VCaP (cell line): Measurements from ENCODE around the gene PNP.

ENCODE experiments used
- H3K27ac ChIP-seq: fragments of 450-650 bp; 2 replicates; pipeline ENCODE4 v1.5.1; 2017
- TF ChIP-seq, protein P1 (sequence below): fragments of 450-650 bp; conservative IDR thresholded peaks from 2 replicates; pipeline ENCODE4 v1.5.1; 2017; ENCODE audit warnings: mild to moderate bottlenecking, moderate library complexity

The PNP gene

DNA sequence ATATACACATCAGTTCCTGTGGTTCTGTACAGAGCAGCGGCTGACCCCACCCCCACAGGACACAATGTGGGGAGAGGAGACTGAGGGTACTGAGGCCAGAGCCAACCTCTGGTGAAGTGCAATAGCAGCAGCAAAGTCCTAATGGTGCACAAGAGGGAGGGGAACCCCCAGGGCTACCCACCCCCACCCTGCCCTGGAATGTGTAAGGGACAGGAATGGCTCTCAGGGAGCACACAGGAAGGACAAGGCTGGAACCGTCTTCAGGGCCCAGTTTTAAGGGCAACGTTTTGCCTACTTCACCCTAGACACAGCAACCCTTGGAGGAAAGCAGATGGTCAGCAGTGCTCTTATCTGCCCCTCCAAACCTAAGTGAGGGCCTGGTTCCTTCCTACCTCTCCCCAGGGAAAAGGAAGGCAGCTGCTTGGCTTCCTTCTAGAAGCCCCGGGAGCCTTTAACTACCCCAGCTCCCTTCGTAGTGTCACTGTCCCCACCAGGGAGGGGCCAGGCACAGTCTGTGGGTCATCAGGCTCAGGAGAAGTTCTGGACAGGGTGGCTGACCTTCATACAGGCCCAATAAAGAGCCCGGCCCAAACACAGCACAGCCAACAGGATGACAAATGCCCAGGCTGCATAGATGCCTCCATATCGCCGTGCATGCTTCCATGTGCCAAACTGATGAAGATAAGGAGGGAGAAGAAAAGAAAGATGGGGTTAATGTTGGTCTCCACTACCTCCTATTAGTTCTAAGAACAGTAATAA is 11.0 kb upstream of the PNP start:
- peak overlapping the region; percentile 11; the same call in 1 of the 2 replicates for H3K27ac ChIP-seq
- TF ChIP-seq, protein P1, sequence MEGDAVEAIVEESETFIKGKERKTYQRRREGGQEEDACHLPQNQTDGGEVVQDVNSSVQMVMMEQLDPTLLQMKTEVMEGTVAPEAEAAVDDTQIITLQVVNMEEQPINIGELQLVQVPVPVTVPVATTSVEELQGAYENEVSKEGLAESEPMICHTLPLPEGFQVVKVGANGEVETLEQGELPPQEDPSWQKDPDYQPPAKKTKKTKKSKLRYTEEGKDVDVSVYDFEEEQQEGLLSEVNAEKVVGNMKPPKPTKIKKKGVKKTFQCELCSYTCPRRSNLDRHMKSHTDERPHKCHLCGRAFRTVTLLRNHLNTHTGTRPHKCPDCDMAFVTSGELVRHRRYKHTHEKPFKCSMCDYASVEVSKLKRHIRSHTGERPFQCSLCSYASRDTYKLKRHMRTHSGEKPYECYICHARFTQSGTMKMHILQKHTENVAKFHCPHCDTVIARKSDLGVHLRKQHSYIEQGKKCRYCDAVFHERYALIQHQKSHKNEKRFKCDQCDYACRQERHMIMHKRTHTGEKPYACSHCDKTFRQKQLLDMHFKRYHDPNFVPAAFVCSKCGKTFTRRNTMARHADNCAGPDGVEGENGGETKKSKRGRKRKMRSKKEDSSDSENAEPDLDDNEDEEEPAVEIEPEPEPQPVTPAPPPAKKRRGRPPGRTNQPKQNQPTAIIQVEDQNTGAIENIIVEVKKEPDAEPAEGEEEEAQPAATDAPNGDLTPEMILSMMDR = no peak

DNA sequence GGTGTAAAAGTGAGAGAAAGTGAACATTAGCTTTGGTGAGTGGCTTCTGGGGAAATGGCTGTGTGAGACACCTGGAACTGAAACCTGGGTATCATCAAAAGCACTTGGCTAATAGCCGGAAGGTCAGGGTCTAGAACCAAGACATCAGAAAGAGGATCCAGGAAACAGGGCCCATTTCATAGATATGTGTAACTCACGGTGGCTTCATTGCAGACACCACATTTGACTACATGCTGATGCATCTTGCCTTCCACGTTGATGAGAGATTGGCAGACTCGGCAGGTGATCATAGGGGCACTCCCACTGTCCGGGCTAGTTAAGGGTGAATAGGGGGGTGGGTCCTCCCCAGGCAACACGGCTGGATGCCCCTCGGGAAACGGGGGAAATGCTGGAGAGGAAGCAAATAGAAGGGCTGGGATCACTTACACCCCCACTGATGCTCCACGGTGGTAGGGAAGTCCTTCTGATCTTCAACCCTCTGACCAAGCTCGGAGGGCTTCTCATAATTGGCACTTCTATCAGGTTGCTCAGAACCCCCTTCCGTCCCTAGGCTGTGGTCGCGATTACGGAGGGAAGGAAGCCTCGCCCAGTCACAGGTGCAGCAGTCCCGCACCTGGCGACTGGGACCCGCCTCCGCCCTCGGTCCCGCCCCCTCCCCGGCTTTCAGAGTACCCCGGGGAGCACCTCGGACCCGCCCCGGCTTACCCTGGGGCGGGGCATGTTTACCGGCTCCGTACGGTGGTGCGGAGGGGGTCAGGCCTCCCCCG is 8.6 kb upstream of the PNP start:
- H3K27ac ChIP-seq = peak overlapping the region; percentile 84
- TF ChIP-seq, protein P1 = no peak

DNA sequence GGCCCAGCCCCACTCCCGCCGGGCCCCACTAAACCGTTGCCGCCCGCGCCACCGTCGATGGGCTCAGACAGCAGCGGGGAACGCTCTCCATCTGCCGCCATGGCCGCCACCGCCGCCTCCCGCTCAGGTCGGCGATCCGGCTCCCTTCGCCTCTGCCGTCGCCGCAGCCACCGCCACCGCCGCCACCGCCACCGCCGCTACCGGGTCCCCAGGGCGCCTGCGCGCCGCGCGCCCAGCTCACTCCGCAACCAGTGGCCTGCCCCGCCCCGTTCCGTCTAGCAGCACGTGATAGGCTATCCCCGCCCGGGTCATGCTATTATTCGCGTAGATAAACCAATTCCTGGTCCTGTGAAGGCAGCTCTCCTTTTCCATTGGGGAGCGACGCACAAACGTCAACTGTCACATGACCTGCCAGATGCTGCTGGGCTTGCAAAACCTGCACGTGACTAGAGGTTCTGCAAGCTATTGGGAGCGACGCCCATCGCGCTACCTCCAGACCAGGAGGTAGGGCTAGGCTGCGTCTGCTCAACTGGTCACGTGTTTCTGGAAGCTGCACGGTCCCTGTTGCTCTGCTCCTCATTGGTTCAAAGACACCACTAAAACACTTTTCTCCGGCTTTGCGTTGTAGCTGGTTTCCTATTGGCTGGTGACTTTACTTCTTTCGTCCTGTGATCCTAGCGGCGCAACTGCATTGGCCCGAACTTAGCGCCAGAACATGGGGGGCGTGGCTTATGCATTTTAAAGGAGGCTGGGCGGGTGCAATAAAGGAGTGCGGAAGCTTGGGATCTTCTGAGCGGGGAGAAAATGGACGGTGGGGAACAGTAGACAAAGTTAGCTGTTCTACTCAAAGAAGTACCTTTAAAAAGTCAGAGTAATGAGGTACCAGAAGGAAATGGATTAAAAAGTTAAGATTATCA is 7.7 kb upstream of the PNP start, which contains the start of gene PIP4P1:
Gene PIP4P1 (minus strand): TSS at position 210 of the 917 bp plus-strand sequence. CDS start 109 bp downstream, at position 101.
- H3K27ac ChIP-seq = peak within 1 kb of the TSS; percentile 84
- TF ChIP-seq, protein P1 = no peak

DNA sequence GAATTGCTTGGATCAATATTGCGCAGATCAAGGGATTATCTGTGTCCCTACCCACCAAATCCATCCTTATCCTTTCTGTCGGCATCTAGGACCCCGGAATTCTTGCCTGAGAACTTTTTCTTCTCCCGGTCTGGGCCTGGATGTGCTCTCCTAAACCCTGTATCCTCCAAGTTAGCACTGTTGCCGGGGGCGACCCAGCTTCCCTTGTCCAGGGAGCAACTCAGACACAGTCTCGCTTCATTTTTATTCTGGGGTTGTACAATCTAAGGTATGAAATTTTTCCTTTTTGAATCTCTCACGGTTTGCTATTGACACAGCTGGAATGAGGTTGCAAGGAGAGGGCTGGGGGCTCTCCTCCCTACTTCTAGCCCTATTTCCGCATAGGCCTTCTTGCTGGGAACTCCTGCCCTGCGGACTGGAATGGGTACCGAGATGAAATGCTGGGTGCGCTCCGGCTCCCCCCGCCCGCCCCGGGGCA is 403 bp upstream of the PNP start:
- H3K27ac ChIP-seq = peak overlapping the region; percentile 82
- TF ChIP-seq, protein P1 = no peak

DNA sequence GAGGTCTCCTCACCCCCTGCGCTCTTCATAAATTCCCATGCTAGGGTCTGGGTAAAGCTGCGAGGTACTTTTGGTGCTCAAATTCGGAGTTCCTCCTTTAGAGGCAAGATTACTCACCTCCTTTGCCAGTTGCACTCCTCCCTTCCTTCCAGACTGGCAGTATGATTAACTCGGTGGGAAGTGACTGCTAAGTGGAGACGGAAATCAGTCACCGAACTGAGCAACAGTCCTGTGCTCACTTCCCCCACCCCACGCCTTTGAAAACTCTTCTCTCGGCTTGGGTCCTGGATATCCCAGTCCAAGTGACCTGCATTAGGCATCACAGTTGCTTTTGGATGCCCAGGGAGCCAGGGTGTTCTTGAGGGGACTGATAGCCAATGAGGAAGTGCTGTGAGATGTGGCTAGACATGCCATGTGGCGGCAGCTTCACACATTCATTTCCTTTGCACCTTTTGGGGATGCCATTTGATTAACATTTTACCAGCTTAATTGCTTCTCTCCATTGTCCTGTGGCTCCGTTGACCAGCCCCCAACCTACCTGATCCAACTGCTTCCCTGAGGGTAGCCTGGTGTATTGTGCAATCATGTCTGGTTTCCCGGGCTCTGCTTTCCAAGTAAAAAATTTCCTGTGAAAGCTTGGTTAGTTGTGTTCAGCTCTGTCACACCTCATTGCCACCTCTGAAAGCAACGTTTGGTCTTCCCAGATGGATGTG is 840 bp downstream of the PNP start:
- H3K27ac ChIP-seq = peak overlapping the region; percentile 82

DNA sequence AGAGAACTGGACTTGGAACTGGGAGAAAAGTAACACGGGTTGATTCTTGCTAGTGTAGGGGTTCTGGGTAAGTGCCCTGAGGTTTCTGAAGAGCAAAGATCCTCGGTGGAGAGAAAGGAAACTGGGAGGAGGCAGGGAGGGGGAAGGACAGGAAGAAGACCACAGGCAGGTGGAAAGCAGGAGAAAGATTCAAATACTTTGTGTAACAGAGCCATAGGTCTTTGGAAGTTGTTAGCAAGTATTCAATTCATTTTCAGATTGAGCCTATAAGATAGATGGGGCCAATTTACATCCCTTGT is 1.3 kb downstream of the PNP start:
- TF ChIP-seq, protein P1 = no peak
- H3K27ac ChIP-seq = peak overlapping the region; percentile 82

More for the DNA sequence above, 840 bp downstream of the PNP start:
- TF ChIP-seq, protein P1 = no peak
